Ammon's horn (tissue), 1 donor: ENCODE data around the gene COL4A2.
"Not testable (repeated sequence)": the region's sequence is repeated elsewhere in the genome, so short reads cannot be mapped to it uniquely, and the experiment has no call there.

Experiments used
- DNase-seq: peaks from one replicate; pipeline ENCODE4 v3.0.0-alpha.2; 2016; ENCODE audit warnings: low spot score

COL4A2 gene

GRCh38 chr13:110308656-110309359 lies 1.7 kb downstream of the COL4A2 start:
- DNase-seq: no peak

- DNase-seq: no peak
These were observed 2.8 kb downstream of the COL4A2 start for GRCh38 chr13:110309661-110310524.

GRCh38 chr13:110310541-110311442 lies 3.7 kb downstream of the COL4A2 start:
- DNase-seq: no peak

GRCh38 chr13:110311443-110312338 lies 4.6 kb downstream of the COL4A2 start:
- no peak for DNase-seq

GRCh38 chr13:110312339-110313031 lies 5.4 kb downstream of the COL4A2 start:
- DNase-seq: no peak

- not testable (repeated sequence) for DNase-seq
These were observed 6.2 kb downstream of the COL4A2 start for GRCh38 chr13:110313261-110313660.

- not testable (repeated sequence) for DNase-seq
These were observed 6.6 kb downstream of the COL4A2 start for GRCh38 chr13:110313733-110314132.

GRCh38 chr13:110314516-110315245 lies 7.6 kb downstream of the COL4A2 start:
- DNase-seq: no peak

GRCh38 chr13:110316196-110316595 lies 9.1 kb downstream of the COL4A2 start:
- no peak for DNase-seq

- DNase-seq: no peak
These were observed 10.0 kb downstream of the COL4A2 start for GRCh38 chr13:110317093-110317492.

- DNase-seq: no peak
These were observed 10.6 kb downstream of the COL4A2 start for GRCh38 chr13:110317496-110318195.

GRCh38 chr13:110318920-110319319 lies 11.8 kb downstream of the COL4A2 start:
- DNase-seq: no peak

- no peak for DNase-seq
These were observed 12.3 kb downstream of the COL4A2 start for GRCh38 chr13:110319397-110319773.

GRCh38 chr13:110319774-110320509 lies 12.9 kb downstream of the COL4A2 start:
- no peak for DNase-seq

GRCh38 chr13:110320645-110321044 lies 13.6 kb downstream of the COL4A2 start:
- DNase-seq: no peak

- DNase-seq: not testable (repeated sequence)
These were observed 14.5 kb downstream of the COL4A2 start for GRCh38 chr13:110321573-110321972.

GRCh38 chr13:110322126-110322827 lies 15.2 kb downstream of the COL4A2 start:
- no peak for DNase-seq

- no peak for DNase-seq
These were observed 15.7 kb downstream of the COL4A2 start for GRCh38 chr13:110322828-110323171.
